HG02938 (cell line): ENCODE results near the gene NAT9.
A peak's percentile ranks its signal among the peaks of the same experiment; 100 is the strongest.

ENCODE experiments used
- ATAC-seq: cut with Tn5 transposase; IDR thresholded peaks from one replicate; pipeline ENCODE4 v1.9.1; 2021; ENCODE audit warnings: mild to moderate bottlenecking, moderate library complexity; ENCODE audit not compliant: unreplicated experiment

The NAT9 gene

DNA sequence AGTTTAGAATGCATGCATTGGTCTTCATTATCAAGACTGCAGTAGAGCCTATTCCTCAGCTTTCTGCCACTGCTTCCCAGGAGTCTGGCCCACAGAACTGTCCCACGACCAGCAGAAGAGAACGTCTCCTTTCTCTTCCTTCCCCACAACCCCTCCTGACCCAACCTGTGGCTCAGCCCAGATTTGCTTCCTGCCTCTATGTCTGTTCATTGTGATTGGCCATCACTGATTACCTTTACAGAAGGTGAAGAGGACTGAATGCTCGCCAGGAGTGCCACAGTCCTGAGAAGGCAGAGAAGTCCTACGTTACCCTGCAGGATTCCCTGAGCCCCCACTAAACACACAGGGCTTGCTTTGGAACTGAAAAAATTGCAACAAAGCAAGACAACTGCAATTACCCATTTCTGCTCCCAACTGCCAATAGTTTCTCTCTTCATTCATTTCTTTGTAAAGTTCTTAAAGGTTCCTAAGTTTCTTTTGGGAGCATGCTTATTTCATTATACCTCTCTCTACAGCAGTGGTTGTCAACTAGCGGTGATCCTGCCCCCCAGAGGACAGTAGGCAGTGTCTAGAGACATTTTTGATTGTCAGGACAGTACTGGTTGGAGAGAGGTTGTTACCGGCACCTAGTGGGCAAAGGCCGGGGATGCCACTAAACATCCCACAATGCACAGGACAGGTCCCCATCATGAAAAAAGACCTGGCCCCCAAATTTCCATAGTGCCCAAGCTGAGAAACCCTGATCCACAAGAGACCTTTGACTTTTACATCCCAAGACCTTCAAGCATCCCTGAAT is 4.5 kb upstream of the NAT9 start:
- no peak for ATAC-seq

GRCh38 chr17:74779948-74780400 is 3.8 kb upstream of the NAT9 start:
- peak; percentile 45 for ATAC-seq

DNA sequence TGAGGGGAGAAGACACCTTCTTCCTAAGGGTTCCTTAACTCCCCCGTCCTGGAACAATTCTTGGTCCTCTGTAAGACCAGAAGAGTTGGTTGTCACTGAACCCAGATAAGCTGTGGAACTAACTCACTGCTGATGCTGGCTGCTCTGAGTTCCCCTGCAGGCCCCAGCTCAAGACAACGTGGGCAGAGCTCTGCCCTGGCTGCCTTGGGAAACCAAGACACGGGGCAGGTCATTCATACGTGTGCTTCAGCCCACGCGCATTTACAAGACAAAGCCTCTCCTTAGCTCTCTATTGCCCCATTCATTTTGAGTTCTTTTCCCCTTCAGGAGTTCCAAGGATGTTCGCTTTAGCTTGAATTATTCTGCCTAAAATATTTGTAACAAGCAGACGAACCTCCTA is 3.4 kb upstream of the NAT9 start:
- ATAC-seq = no peak

GRCh38 chr17:74778960-74779359 is 2.8 kb upstream of the NAT9 start:
- ATAC-seq = no peak

GRCh38 chr17:74777901-74778515 is 1.9 kb upstream of the NAT9 start:
- no peak for ATAC-seq

DNA sequence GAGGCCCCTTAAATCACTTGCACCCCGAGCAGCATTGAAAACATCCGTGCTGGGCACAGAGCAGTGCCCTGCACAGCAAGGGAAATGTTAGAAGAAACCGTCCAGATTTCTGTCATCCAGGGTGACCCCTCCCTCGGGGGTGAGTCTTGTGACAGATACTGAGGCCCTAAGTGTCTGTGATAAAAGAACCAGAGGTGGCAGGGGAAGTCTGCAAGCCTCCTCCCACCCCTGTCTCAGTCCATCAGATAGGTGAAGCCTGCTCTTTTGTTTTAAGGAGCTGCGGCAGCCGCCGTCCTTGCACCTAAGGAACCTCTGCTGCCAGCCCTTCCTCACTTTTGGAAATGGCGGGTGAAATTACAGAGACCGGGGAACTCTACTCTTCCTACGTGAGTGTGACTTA is 845 bp upstream of the NAT9 start:
- ATAC-seq = no peak

GRCh38 chr17:74775409-74776043 is 619 bp downstream of the NAT9 start:
- no peak for ATAC-seq

DNA sequence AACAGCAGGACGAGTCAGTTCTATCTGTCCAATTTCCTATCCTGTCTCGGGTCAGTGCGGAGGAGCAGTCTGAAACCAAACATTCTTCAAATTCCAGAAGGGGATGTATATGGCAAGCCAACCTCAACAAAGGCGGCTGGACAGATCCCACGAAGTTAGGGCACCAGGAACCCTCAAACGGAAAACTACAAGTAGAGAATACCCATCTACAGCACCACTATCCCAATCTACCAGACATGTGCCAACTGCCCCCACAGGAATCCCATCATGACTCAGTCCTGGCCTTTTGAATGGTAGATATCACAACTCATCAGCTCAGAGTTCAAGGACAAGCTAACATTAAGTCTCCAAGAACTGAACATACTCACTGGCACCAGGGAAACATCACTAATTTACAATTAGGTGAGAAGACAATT is 2.3 kb downstream of the NAT9 start:
- ATAC-seq = no peak

- ATAC-seq = no peak
These were observed 2.7 kb downstream of the NAT9 start for GRCh38 chr17:74773414-74773813.

- no peak for ATAC-seq
These were observed 4.1 kb downstream of the NAT9 start for GRCh38 chr17:74772053-74772452.

- ATAC-seq = no peak
These were observed 4.7 kb downstream of the NAT9 start for GRCh38 chr17:74771319-74771914.

GRCh38 chr17:74770498-74771318 is 5.4 kb downstream of the NAT9 start:
- no peak for ATAC-seq

- no peak for ATAC-seq
These were observed 6.2 kb downstream of the NAT9 start for GRCh38 chr17:74769856-74770497.

- ATAC-seq = no peak
These were observed 6.8 kb downstream of the NAT9 start for GRCh38 chr17:74769266-74769855.

GRCh38 chr17:74768763-74769114 is 7.4 kb downstream of the NAT9 start:
- no peak for ATAC-seq

GRCh38 chr17:74768069-74768762 is 7.9 kb downstream of the NAT9 start:
- no peak for ATAC-seq

DNA sequence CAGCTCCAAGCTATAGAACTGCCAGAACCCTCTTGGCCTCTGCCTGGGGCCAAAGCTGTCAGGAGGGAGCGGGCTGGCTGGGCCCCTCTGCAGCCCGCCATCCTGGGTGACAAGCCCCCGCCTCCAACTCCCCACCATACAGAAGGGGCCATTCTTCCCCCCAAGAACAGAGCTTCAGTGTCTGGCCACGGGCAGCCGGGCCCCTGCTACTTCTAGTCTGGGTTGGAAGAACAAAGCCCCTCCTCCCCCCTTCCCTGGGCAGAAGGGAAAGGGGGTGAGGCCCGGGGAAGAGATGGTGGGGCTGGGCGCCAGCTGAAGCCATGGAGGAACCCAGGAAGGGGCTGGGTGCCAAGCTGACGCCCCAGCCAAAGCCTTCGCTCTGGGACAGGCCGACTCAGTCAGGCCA is 9.0 kb downstream of the NAT9 start:
- ATAC-seq = no peak

- ATAC-seq = no peak
These were observed 9.7 kb downstream of the NAT9 start for GRCh38 chr17:74766413-74766812.

- ATAC-seq = no peak
These were observed 11.3 kb downstream of the NAT9 start for GRCh38 chr17:74764751-74765286.
